Measurements from ENCODE around the gene DRC1. TPM values are rescaled to one million over a fixed set of nuclear protein-coding genes. Genes with fewer than 3 reads are reported as not detected.

The DRC1 gene
- polyA plus RNA-seq, 2 of the 4 experiments (the other 2 are of a cell fraction), result 0.21 to 0.39 TPM

- Histone ChIP-seq H3K9me3 (no peaks in the 10 kb centered on the region), H3K4me1 (no peaks in the 10 kb centered on the region), H3K4me2 (no peak overlapping the region), H3K4me3 (no peak overlapping the region), H3K27ac (no peak overlapping the region)
- ATAC-seq, result no peak
- WGBS (ENCODE audit: missing lambda C conversion rate), result 64% methylated on average over 13 of the region's 13 CpGs
- no peak for FAIRE-seq
- TF ChIP-seq CHD2 (IDR thresholded peaks at IDR 0.05; ENCODE audit: low read length, partially characterized antibody) (no peak), SMC3 (IDR thresholded peaks at IDR 0.05) (no peak), ELK1 (IDR thresholded peaks at IDR 0.05; ENCODE audit: low read depth, low read length) (no peak), NR3C1 (IDR thresholded peaks at IDR 0.05) (no peak), E2F6 (IDR thresholded peaks at IDR 0.05; ENCODE audit: borderline replicate concordance, low read depth) (no peak), RFX5 (IDR thresholded peaks at IDR 0.05) (no peak), CHD4 (IDR thresholded peaks at IDR 0.05; ENCODE audit: borderline replicate concordance) (no peak), PBX3 (IDR thresholded peaks at IDR 0.05) (no peak), EHMT2 (IDR thresholded peaks at IDR 0.05; ENCODE audit: low read depth) (no peak), TP53 (CRISPR knock-in tag; IDR thresholded peaks at IDR 0.05) (no peak), HOXB5 (CRISPR knock-in tag; IDR thresholded peaks at IDR 0.05) (no peak), JUNB (IDR thresholded peaks at IDR 0.05) (no peak), HMGXB4 (CRISPR knock-in tag; IDR thresholded peaks at IDR 0.05; ENCODE audit: borderline replicate concordance) (no peak), FOSB (CRISPR knock-in tag; IDR thresholded peaks at IDR 0.05) (no peak), FOSL2 (IDR thresholded peaks at IDR 0.05) (no peak), FOSL2 (CRISPR knock-in tag; IDR thresholded peaks at IDR 0.05) (no peak), PHF8 (IDR thresholded peaks at IDR 0.05; ENCODE audit: borderline replicate concordance, low read depth) (no peak), EP300 (IDR thresholded peaks at IDR 0.05) (no peak), ZC3H11A (IDR thresholded peaks at IDR 0.05) (no peak), RARB (CRISPR knock-in tag; IDR thresholded peaks at IDR 0.05) (no peak), ZFP36 (IDR thresholded peaks at IDR 0.05; ENCODE audit: borderline replicate concordance, partially characterized antibody) (no peak)
- no peak for DNase-seq (ENCODE audit: low read depth in 1 of 2, low spot score in 1 of 2)
- ChIA-PET CTCF (interaction anchor here (1.0 to 2.6 kb wide), 5 partner anchors 11 to 94 kb away, joined by 3 to 14 read pairs (median 3); no protein-coding TSS in a partner anchor), POLR2A (no interaction called here)
Measured at GRCh38 chr2:26483957-26484565, 82.3 kb downstream of the DRC1 start.

GRCh38 chr2:26484579-26484978, 82.9 kb downstream of the DRC1 start:
- Histone ChIP-seq H3K4me2 (no peak overlapping the region), H3K4me3 (no peak overlapping the region), H3K27ac (no peak overlapping the region), H3K9me3 (no peaks in the 10 kb centered on the region), H3K4me1 (no peaks in the 10 kb centered on the region)
- no peak for TF ChIP-seq KDM1A (IDR thresholded peaks at IDR 0.05; ENCODE audit: low read depth)
- TF ChIP-seq PHF8 (IDR thresholded peaks at IDR 0.05; ENCODE audit: borderline replicate concordance, low read depth), result no peak
- TF ChIP-seq ATOH8 (CRISPR knock-in tag; IDR thresholded peaks at IDR 0.05; ENCODE audit: low read depth), result no peak
- TF ChIP-seq NPAS2 (CRISPR knock-in tag; IDR thresholded peaks at IDR 0.05; ENCODE audit: borderline replicate concordance), result no peak
- no peak for TF ChIP-seq JUN (IDR thresholded peaks at IDR 0.05)
- no peak for DNase-seq (ENCODE audit: low read depth in 1 of 2, low spot score in 1 of 2)
- 43% methylated on average over 2 of the region's 4 CpGs for WGBS (ENCODE audit: missing lambda C conversion rate)
- no peak for FAIRE-seq
- POLR2A ChIA-PET, result no interaction called here
- no peak for ATAC-seq
- CTCF ChIA-PET, result interaction anchor here (0.6 to 2.6 kb wide), 4 partner anchors 12 to 49 kb away, joined by 3 to 14 read pairs (median 3); no protein-coding TSS in a partner anchor
